Mesenchymal stem cell (in vitro differentiated cells and primary cell): ENCODE measurements around the gene SYT2.
"Not testable (repeated sequence)": the region's sequence is repeated elsewhere in the genome, so short reads cannot be mapped to it uniquely, and the experiment has no call there.

Source experiments
- DNase-seq: peaks from one replicate; pipeline ENCODE4 v3.0.0-alpha.2; 2013
- H2AFZ ChIP-seq: one replicate; pipeline ENCODE4 v1.6.1; 2013; ENCODE audit warnings: low read depth, mild to moderate bottlenecking, control low read depth, inconsistent platforms, low read length, moderate library complexity
- H2AK5ac ChIP-seq: 2 replicates; pipeline ENCODE4 v1.6.1; 2013; ENCODE audit warnings: low read length, moderate library complexity, mild to moderate bottlenecking, inconsistent platforms; ENCODE audit not compliant: severe bottlenecking
- H2BK120ac ChIP-seq: one replicate; pipeline ENCODE4 v1.6.1; 2013; ENCODE audit warnings: low read depth, mild to moderate bottlenecking, inconsistent platforms, low read length, moderate library complexity
- H2BK12ac ChIP-seq, 2 experiments: one replicate each; pipeline ENCODE4 v1.6.1; 2013; ENCODE audit warnings: inconsistent platforms in 2 of 2, low read length in 2 of 2, mild to moderate bottlenecking in 2 of 2, moderate library complexity in 2 of 2, control low read depth in 1 of 2
- H2BK15ac ChIP-seq: one replicate; pipeline ENCODE4 v1.6.1; 2013; ENCODE audit warnings: mild to moderate bottlenecking, low read depth, inconsistent platforms; ENCODE audit not compliant: poor library complexity, severe bottlenecking
- H2BK5ac ChIP-seq: 2 replicates; pipeline ENCODE4 v1.6.1; 2013; ENCODE audit warnings: low read depth, mild to moderate bottlenecking, low read length, control low read depth, inconsistent platforms; ENCODE audit not compliant: poor library complexity, severe bottlenecking
- H3K14ac ChIP-seq, 2 experiments: one replicate each; pipeline ENCODE4 v1.6.1; 2013; ENCODE audit warnings: inconsistent platforms in 2 of 2, low read length in 2 of 2, control low read depth in 1 of 2, mild to moderate bottlenecking in 1 of 2, moderate library complexity in 1 of 2
- H3K18ac ChIP-seq, 2 experiments: one replicate each; pipeline ENCODE4 v1.6.1; 2013; ENCODE audit warnings: inconsistent platforms in 2 of 2, low read length in 2 of 2, control low read depth in 1 of 2, low read depth in 1 of 2, mild to moderate bottlenecking in 1 of 2
- H3K23ac ChIP-seq, 2 experiments: one replicate each; pipeline ENCODE4 v1.6.1; 2013; ENCODE audit warnings: inconsistent platforms in 2 of 2, low read length in 2 of 2, mild to moderate bottlenecking in 2 of 2, moderate library complexity in 2 of 2, control low read depth in 1 of 2
- H3K27ac ChIP-seq: 2 replicates; pipeline ENCODE4 v1.5.1; 2013; ENCODE audit warnings: mild to moderate bottlenecking, moderate library complexity, low read length, control low read depth, inconsistent platforms; ENCODE audit not compliant: poor library complexity, severe bottlenecking
- H3K27me3 ChIP-seq, 2 experiments: 2 replicates each; pipeline versions ENCODE4 v1.6.1 to v1.7.0; 2013; ENCODE audit warnings: low read length in 2 of 2, mild to moderate bottlenecking in 2 of 2, moderate library complexity in 2 of 2, control low read depth in 1 of 2, inconsistent platforms in 1 of 2; ENCODE audit not compliant: control insufficient read depth in 1 of 2, insufficient read depth in 1 of 2
- H3K36me3 ChIP-seq, 2 experiments: 2 replicates each; pipeline versions ENCODE4 v1.6.1 to v1.7.0; 2013; ENCODE audit warnings: low read length in 2 of 2, control low read depth in 1 of 2, inconsistent platforms in 1 of 2, low read depth in 1 of 2, mild to moderate bottlenecking in 1 of 2; ENCODE audit not compliant: insufficient read depth in 2 of 2, control insufficient read depth in 1 of 2
- H3K4ac ChIP-seq, 2 experiments: one replicate each; pipeline ENCODE4 v1.6.1; 2013; ENCODE audit warnings: inconsistent platforms in 2 of 2, low read length in 2 of 2, mild to moderate bottlenecking in 2 of 2, moderate library complexity in 2 of 2, control low read depth in 1 of 2, low read depth in 1 of 2
- H3K4me1 ChIP-seq: 2 replicates; pipeline ENCODE4 v1.6.1; 2013; ENCODE audit warnings: low read depth, low read length, control low read depth; ENCODE audit not compliant: control insufficient read depth, insufficient read depth
- H3K4me2 ChIP-seq: 2 replicates; pipeline ENCODE4 v1.6.1; 2013; ENCODE audit warnings: low read length, mild to moderate bottlenecking, inconsistent platforms; ENCODE audit not compliant: poor library complexity, severe bottlenecking
- H3K4me3 ChIP-seq, 2 experiments: 2 replicates each; pipeline versions ENCODE4 v1.5.1 to v1.7.0; 2013; ENCODE audit warnings: low read length in 2 of 2, mild to moderate bottlenecking in 2 of 2, control low read depth in 1 of 2, low read depth in 1 of 2; ENCODE audit not compliant: insufficient read depth in 1 of 2
- H3K79me1 ChIP-seq: replicated peaks from 2 replicates; pipeline ENCODE4 v1.6.1; 2013; ENCODE audit warnings: mild to moderate bottlenecking, control low read depth, low read length, inconsistent platforms; ENCODE audit not compliant: poor library complexity, severe bottlenecking
- H3K9ac ChIP-seq: 2 replicates; pipeline ENCODE4 v1.7.0; 2013; ENCODE audit warnings: mild to moderate bottlenecking, low read length, moderate library complexity
- H3K9me3 ChIP-seq: 2 replicates; pipeline ENCODE4 v1.7.0; 2013; ENCODE audit warnings: mild to moderate bottlenecking, low read length; ENCODE audit not compliant: control insufficient read depth
- H4K8ac ChIP-seq: one replicate; pipeline ENCODE4 v1.6.1; 2013; ENCODE audit warnings: inconsistent platforms, mild to moderate bottlenecking, low read length, moderate library complexity
- H4K91ac ChIP-seq: one replicate; pipeline ENCODE4 v1.6.1; 2013; ENCODE audit warnings: mild to moderate bottlenecking, low read length, inconsistent platforms
- WGBS: methylation state at CpG from one replicate; pipeline ENCODE4 v1.1.7; 2013; ENCODE audit warnings: mixed read lengths; 5-methylcytosine and 5-hydroxymethylcytosine counted together

SYT2 gene

GRCh38 chr1:202550088-202550487, 160.2 kb downstream of the SYT2 start:
- H3K79me1 ChIP-seq, H2BK120ac ChIP-seq, H3K4ac ChIP-seq, H2BK12ac ChIP-seq, H3K9ac ChIP-seq, H3K18ac ChIP-seq, H3K23ac ChIP-seq, H4K91ac ChIP-seq, H3K4me3 ChIP-seq, H3K4me1 ChIP-seq, H3K36me3 ChIP-seq, H3K9me3 ChIP-seq, H4K8ac ChIP-seq, DNase-seq, H2AFZ ChIP-seq, H3K27ac ChIP-seq, H2BK15ac ChIP-seq, H2BK5ac ChIP-seq, H2AK5ac ChIP-seq, H3K27me3 ChIP-seq, H3K14ac ChIP-seq, H3K4me2 ChIP-seq: not testable (repeated sequence)
- no CpG with 5 or more reads among the region's 1 CpG for WGBS

GRCh38 chr1:202547215-202547614, 163.0 kb downstream of the SYT2 start:
- no peaks in the 10 kb centered on the region for H3K4me1 ChIP-seq
- no peak overlapping the region for H3K27ac ChIP-seq
- no peak overlapping the region for H2BK120ac ChIP-seq
- no peak overlapping the region for H3K14ac ChIP-seq
- H4K8ac ChIP-seq, result no peak overlapping the region
- H3K4me2 ChIP-seq, result no peak overlapping the region
- H2AK5ac ChIP-seq, result no peak overlapping the region
- no peak for DNase-seq
- no peak overlapping the region for H2BK12ac ChIP-seq
- no peak overlapping the region for H2BK5ac ChIP-seq
- no peak overlapping the region for H3K4me3 ChIP-seq
- no peak overlapping the region for H3K23ac ChIP-seq
- H3K27me3 ChIP-seq, result no peaks in the 10 kb centered on the region
- H2AFZ ChIP-seq, result no peak overlapping the region
- H3K9me3 ChIP-seq, result no peaks in the 10 kb centered on the region
- H3K18ac ChIP-seq, result no peak overlapping the region
- no peaks in the 10 kb centered on the region for H3K36me3 ChIP-seq
- no peak overlapping the region for H2BK15ac ChIP-seq
- H4K91ac ChIP-seq, result no peak overlapping the region
- no peak overlapping the region for H3K4ac ChIP-seq
- H3K9ac ChIP-seq, result no peak overlapping the region
- no peaks in the 10 kb centered on the region for H3K79me1 ChIP-seq

GRCh38 chr1:202546796-202547195, 163.5 kb downstream of the SYT2 start:
- not testable (repeated sequence) for H2BK120ac ChIP-seq, H3K9ac ChIP-seq, H3K4ac ChIP-seq, H3K27me3 ChIP-seq, H3K18ac ChIP-seq, H3K9me3 ChIP-seq, H2BK15ac ChIP-seq, H4K8ac ChIP-seq, H3K4me2 ChIP-seq, H2AFZ ChIP-seq, H3K36me3 ChIP-seq, H3K4me1 ChIP-seq, H3K79me1 ChIP-seq, H4K91ac ChIP-seq, H2BK12ac ChIP-seq, H2BK5ac ChIP-seq, H3K27ac ChIP-seq, H3K4me3 ChIP-seq, H2AK5ac ChIP-seq, H3K23ac ChIP-seq, H3K14ac ChIP-seq
- peak; percentile 36 for DNase-seq
- 100% methylated on average over 1 of the region's 3 CpGs for WGBS

GRCh38 chr1:202546377-202546776, 163.9 kb downstream of the SYT2 start:
- 93% methylated on average over 3 of the region's 3 CpGs for whole genome bisulfite sequencing
- H3K9me3 ChIP-seq, H3K27ac ChIP-seq: not testable (repeated sequence)

More at GRCh38 chr1:202546377-202546776, 163.9 kb downstream of the SYT2 start:
- not testable (repeated sequence) for H3K18ac ChIP-seq, H3K14ac ChIP-seq, H2BK12ac ChIP-seq, H3K9ac ChIP-seq, H2AK5ac ChIP-seq, H3K4me2 ChIP-seq, H3K4me3 ChIP-seq, H2AFZ ChIP-seq, H3K36me3 ChIP-seq, H3K23ac ChIP-seq, H3K4ac ChIP-seq, H2BK15ac ChIP-seq, H3K27me3 ChIP-seq, H2BK5ac ChIP-seq, H4K91ac ChIP-seq, H4K8ac ChIP-seq, H3K79me1 ChIP-seq, H2BK120ac ChIP-seq, H3K4me1 ChIP-seq
- peak; percentile 18 for DNase-seq
